HepG2 (cell line): ENCODE data around the gene TFB1M. TPM values are rescaled to one million over a fixed set of nuclear protein-coding genes. Genes with fewer than 3 reads are reported as not detected.

Experiments
- ESRRA ChIP-seq: sonication (generic); formaldehyde crosslinking; IDR thresholded peaks from 2 replicates; pipeline ENCODE4 v1.5.1; 2020; ENCODE audit warnings: mild to moderate bottlenecking, low read depth, missing genetic modification reagents
- GFI1 ChIP-seq: sonication (generic); formaldehyde crosslinking; IDR thresholded peaks from 2 replicates; pipeline ENCODE4 v1.5.0; 2020; ENCODE audit warnings: missing genetic modification reagents, mild to moderate bottlenecking, borderline replicate concordance
- IRX3 ChIP-seq: sonication (generic); formaldehyde crosslinking; IDR thresholded peaks from 2 replicates; pipeline ENCODE4 v1.8.1; 2023; ENCODE audit warnings: mild to moderate bottlenecking, low read depth, missing genetic modification reagents, borderline replicate concordance
- KLF11 ChIP-seq: IDR thresholded peaks from 2 replicates; pipeline ENCODE4 v1.6.1; 2016; ENCODE audit warnings: missing compliant biosample characterization
- NR3C1 ChIP-seq: sonication (generic); formaldehyde crosslinking; IDR thresholded peaks from 2 replicates; pipeline ENCODE4 v1.4.0; 2020; ENCODE audit warnings: missing genetic modification reagents
- POLR2AphosphoS2 ChIP-seq: IDR thresholded peaks from 2 replicates; pipeline ENCODE4 v1.6.1; 2011; ENCODE audit warnings: low read depth, low read length, improper control_type of control experiment
- TAF15 ChIP-seq: fragments of 200-400 bp; formaldehyde crosslinking; IDR thresholded peaks from one replicate; pipeline ENCODE4 v1.6.1; 2018; ENCODE audit warnings: mild to moderate bottlenecking, low read depth, low read length; ENCODE audit not compliant: poor library complexity, severe bottlenecking
- THYN1 ChIP-seq: sonication (generic); formaldehyde crosslinking; IDR thresholded peaks from 2 replicates; pipeline ENCODE4 v1.8.1; 2023; ENCODE audit warnings: low read depth, mild to moderate bottlenecking, moderate library complexity, missing genetic modification reagents, borderline replicate concordance
- ZNF558 ChIP-seq: sonication (generic); formaldehyde crosslinking; IDR thresholded peaks from 2 replicates; pipeline ENCODE4 v1.9.0; 2022; ENCODE audit warnings: mild to moderate bottlenecking, missing genetic modification reagents, borderline replicate concordance
- ZNF570 ChIP-seq: sonication (generic); formaldehyde crosslinking; IDR thresholded peaks from 2 replicates; pipeline ENCODE4 v1.4.0; 2020; ENCODE audit warnings: mild to moderate bottlenecking, missing genetic modification reagents, borderline replicate concordance
- ZNF589 ChIP-seq: sonication (generic); formaldehyde crosslinking; conservative IDR thresholded peaks from 2 replicates; pipeline ENCODE4 v1.8.0; 2022; ENCODE audit warnings: mild to moderate bottlenecking, moderate library complexity, missing genetic modification reagents
- ZNF614 ChIP-seq: IDR thresholded peaks from 2 replicates; pipeline ENCODE4 v1.6.1; 2018; ENCODE audit warnings: missing biosample characterization, missing genetic modification reagents, inconsistent platforms, borderline replicate concordance
- ZNF792 ChIP-seq: IDR thresholded peaks from 2 replicates; pipeline ENCODE4 v1.6.1; 2016
- polyA plus RNA-seq, 8 experiments: library from polyadenylated mRNA; depleted of rRNA in 3 of 8; stranded (reverse) in 7 of 8; unstranded in 1 of 8; fragments of >200 nt; fragmentation: Illumina TruSeq in 4 of 8; extraction: Trizol in 4 of 8; gene quantifications; 2 replicates each; pipeline versions ENCODE4 v1.2.1 to v1.2.3, GENCODE V29; 2011 to 2016; ENCODE audit warnings: low read depth in 4 of 8, missing spikeins in 1 of 8, mixed read lengths in 1 of 8; ENCODE audit not compliant: insufficient read depth in 1 of 8
- total RNA-seq, 5 experiments: library from RNA; depleted of rRNA; stranded (reverse); fragments of >200 nt; fragmentation: Illumina TruSeq; extraction: Trizol; gene quantifications; 2 replicates each; pipeline ENCODE4 v1.2.3, GENCODE V29; 2016; ENCODE audit warnings: low read depth in 1 of 5
- TF ChIP-seq, protein P1 (sequence below), 2 experiments: sonication (generic) in 1 of 2; formaldehyde crosslinking in 1 of 2; IDR thresholded peaks; 2 replicates each; pipeline versions ENCODE4 v1.4.0 to v1.6.1; 2016 to 2020; ENCODE audit warnings: borderline replicate concordance in 1 of 2, low read depth in 1 of 2, mild to moderate bottlenecking in 1 of 2, missing genetic modification reagents in 1 of 2
- TF ChIP-seq, protein P2 (sequence below): sonication (generic); formaldehyde crosslinking; IDR thresholded peaks from 2 replicates; pipeline ENCODE4 v1.5.0; 2020; ENCODE audit warnings: missing genetic modification reagents
- TF ChIP-seq, protein P3 (sequence below): sonication (generic); formaldehyde crosslinking; IDR thresholded peaks from 2 replicates; pipeline ENCODE4 v1.5.0; 2020; ENCODE audit warnings: mild to moderate bottlenecking, missing genetic modification reagents, borderline replicate concordance
- TF ChIP-seq, protein P4 (sequence below): sonication (generic); formaldehyde crosslinking; IDR thresholded peaks from 2 replicates; pipeline ENCODE4 v1.5.1; 2020; ENCODE audit warnings: missing genetic modification reagents, mild to moderate bottlenecking, borderline replicate concordance

The TFB1M gene
- total and polyA plus RNA-seq, 2 of the 13 experiments (the other 11 are each of a cell fraction or from before 2014, with no cell fraction given), result 91.4 to 122 TPM

DNA sequence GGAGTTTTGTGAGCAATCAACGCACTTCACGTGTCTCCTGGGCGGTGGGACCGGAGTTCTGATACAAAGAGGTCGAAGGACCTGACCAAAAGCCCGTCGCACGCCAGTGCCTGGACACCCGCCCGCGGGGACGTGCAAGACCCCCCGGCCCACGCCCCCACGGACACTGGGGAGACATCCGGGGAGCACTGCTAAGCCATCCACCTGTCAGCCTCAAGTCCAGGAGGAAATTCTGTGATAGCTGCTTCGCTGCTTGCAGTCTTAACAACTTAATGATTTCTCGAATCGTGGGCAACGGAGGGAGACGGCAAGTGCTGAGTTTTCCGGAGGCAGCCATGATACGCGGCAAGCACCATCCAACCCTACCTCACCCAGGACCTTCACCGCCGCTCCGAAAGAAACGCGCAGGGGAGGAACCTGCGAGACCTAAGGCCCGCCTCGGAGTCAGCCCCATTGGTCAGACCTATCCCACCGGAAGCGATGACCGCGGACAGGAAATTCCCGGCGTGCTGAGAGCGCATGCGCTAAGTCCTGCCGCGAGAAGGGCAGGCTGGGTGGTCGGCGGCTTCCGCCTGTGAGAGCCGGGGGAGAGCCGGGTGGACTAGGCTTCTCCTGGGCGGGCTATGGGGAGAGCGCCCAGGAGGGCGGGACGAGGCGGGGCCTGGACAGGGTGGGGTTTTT is at the start of gene TFB1M (continued):
- TF ChIP-seq ZNF570 (CRISPR knock-in tag), result 0 out of 2 replicates have a peak, but pooled peaks have one; percentile 40
- no peak for TF ChIP-seq THYN1 (CRISPR knock-in tag)
- peak; percentile 77; the same call in 1 of the 2 replicates for TF ChIP-seq ZNF589 (CRISPR knock-in tag)
- TF ChIP-seq, protein P1, sequence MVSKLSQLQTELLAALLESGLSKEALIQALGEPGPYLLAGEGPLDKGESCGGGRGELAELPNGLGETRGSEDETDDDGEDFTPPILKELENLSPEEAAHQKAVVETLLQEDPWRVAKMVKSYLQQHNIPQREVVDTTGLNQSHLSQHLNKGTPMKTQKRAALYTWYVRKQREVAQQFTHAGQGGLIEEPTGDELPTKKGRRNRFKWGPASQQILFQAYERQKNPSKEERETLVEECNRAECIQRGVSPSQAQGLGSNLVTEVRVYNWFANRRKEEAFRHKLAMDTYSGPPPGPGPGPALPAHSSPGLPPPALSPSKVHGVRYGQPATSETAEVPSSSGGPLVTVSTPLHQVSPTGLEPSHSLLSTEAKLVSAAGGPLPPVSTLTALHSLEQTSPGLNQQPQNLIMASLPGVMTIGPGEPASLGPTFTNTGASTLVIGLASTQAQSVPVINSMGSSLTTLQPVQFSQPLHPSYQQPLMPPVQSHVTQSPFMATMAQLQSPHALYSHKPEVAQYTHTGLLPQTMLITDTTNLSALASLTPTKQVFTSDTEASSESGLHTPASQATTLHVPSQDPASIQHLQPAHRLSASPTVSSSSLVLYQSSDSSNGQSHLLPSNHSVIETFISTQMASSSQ (IDR thresholded peaks at IDR 0.05; ENCODE audit: low read depth), result no peak
- TF ChIP-seq, protein P1 (CRISPR knock-in tag; IDR thresholded peaks at IDR 0.05; ENCODE audit: borderline replicate concordance), result peak; percentile 33; the same call in 1 of the 2 replicates
- TF ChIP-seq ZNF558 (CRISPR knock-in tag), result no peak
- peak; percentile 89 for TF ChIP-seq POLR2AphosphoS2
- no peak for TF ChIP-seq NR3C1 (CRISPR knock-in tag)
- TF ChIP-seq, protein P2, sequence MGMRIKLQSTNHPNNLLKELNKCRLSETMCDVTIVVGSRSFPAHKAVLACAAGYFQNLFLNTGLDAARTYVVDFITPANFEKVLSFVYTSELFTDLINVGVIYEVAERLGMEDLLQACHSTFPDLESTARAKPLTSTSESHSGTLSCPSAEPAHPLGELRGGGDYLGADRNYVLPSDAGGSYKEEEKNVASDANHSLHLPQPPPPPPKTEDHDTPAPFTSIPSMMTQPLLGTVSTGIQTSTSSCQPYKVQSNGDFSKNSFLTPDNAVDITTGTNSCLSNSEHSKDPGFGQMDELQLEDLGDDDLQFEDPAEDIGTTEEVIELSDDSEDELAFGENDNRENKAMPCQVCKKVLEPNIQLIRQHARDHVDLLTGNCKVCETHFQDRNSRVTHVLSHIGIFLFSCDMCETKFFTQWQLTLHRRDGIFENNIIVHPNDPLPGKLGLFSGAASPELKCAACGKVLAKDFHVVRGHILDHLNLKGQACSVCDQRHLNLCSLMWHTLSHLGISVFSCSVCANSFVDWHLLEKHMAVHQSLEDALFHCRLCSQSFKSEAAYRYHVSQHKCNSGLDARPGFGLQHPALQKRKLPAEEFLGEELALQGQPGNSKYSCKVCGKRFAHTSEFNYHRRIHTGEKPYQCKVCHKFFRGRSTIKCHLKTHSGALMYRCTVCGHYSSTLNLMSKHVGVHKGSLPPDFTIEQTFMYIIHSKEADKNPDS (CRISPR knock-in tag), result no peak
- TF ChIP-seq, protein P3, sequence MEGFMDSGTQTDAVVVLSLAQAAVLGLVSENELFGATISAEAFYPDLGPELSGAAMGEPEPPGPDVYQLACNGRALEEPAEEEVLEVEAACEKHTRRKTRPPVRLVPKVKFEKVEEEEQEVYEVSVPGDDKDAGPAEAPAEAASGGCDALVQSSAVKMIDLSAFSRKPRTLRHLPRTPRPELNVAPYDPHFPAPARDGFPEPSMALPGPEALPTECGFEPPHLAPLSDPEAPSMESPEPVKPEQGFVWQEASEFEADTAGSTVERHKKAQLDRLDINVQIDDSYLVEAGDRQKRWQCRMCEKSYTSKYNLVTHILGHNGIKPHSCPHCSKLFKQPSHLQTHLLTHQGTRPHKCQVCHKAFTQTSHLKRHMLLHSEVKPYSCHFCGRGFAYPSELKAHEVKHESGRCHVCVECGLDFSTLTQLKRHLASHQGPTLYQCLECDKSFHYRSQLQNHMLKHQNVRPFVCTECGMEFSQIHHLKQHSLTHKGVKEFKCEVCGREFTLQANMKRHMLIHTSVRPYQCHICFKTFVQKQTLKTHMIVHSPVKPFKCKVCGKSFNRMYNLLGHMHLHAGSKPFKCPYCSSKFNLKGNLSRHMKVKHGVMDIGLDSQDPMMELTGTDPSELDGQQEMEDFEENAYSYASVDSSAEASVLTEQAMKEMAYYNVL (CRISPR knock-in tag), result no peak; the same call in 1 of the 2 replicates
- TF ChIP-seq ESRRA (CRISPR knock-in tag), result 0 out of 2 replicates have a peak, but pooled peaks have one; percentile 58
- TF ChIP-seq GFI1, result no peak
- TF ChIP-seq, protein P4, sequence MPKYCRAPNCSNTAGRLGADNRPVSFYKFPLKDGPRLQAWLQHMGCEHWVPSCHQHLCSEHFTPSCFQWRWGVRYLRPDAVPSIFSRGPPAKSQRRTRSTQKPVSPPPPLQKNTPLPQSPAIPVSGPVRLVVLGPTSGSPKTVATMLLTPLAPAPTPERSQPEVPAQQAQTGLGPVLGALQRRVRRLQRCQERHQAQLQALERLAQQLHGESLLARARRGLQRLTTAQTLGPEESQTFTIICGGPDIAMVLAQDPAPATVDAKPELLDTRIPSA (CRISPR knock-in tag), result no peak
- no peak for TF ChIP-seq KLF11
- no peak; the same call in 1 of the 2 replicates for TF ChIP-seq ZNF792 (CRISPR knock-in tag)
- TF ChIP-seq IRX3 (CRISPR knock-in tag), result no peak
- no peak; the same call in none of the 2 replicates for TF ChIP-seq ZNF614 (CRISPR knock-in tag)
- TF ChIP-seq TAF15, result peak; percentile 74
